NCI-H446 treated with DMSO at 0.1 percent for 48 hours (cell line): ENCODE data around the gene ALOX5AP.

Experiments
- DNase-seq: peaks from one replicate; lab custom pipeline; 2025; lab: John Stamatoyannopoulos, UW

ALOX5AP gene

GRCh38 chr13:30714629-30715371 lies 20.5 kb upstream of the ALOX5AP start:
- no peak for DNase-seq

DNA sequence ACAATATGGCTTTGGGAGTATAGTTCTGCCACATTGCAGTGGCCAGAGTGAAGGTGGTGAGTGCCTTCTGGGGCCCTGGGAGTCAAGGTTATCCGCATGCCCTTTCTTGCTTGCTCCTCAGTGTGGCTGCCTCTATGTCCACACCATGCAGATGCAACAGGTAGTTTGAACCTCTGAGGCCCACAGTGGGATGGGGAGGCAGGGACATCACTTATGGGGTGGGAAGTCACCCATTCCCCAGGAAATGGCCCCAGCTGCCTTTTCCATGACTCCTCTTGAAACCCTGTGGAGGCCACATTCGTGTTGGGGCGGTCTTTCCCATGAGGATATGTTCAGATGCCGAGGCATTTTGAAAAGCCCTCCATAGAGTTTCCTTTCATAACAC lies 20.0 kb upstream of the ALOX5AP start:
- no peak for DNase-seq

- no peak for DNase-seq
Observed at GRCh38 chr13:30715837-30716236, 19.5 kb upstream of the ALOX5AP start.

- no peak for DNase-seq
Observed at GRCh38 chr13:30718661-30719524, 16.4 kb upstream of the ALOX5AP start.

- DNase-seq, result no peak
Observed at GRCh38 chr13:30719525-30719914, 15.8 kb upstream of the ALOX5AP start.

GRCh38 chr13:30720172-30720869 lies 15.0 kb upstream of the ALOX5AP start:
- DNase-seq, result no peak

GRCh38 chr13:30721936-30722335 lies 13.4 kb upstream of the ALOX5AP start:
- DNase-seq, result no peak

DNA sequence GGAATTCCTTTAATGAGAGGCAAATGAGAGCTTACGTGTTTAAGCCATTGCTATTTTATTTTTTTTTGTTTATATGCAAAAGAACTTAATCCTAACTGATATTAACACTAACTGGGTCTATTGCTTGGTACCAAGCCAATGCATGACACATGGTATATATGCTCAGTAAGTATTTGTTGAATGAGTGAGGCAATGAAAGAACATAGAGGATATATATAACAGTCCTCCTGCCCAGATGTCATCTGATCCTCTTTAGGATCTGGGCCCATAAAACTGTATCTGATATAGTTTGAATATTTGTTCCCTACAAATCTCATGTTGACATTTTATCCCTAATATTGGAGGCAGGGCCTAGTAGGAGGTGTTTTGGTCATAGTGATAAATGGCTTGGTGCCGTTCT lies 13.0 kb upstream of the ALOX5AP start:
- DNase-seq, result no peak

- DNase-seq, result no peak
Observed at GRCh38 chr13:30724778-30725177, 10.6 kb upstream of the ALOX5AP start.

DNA sequence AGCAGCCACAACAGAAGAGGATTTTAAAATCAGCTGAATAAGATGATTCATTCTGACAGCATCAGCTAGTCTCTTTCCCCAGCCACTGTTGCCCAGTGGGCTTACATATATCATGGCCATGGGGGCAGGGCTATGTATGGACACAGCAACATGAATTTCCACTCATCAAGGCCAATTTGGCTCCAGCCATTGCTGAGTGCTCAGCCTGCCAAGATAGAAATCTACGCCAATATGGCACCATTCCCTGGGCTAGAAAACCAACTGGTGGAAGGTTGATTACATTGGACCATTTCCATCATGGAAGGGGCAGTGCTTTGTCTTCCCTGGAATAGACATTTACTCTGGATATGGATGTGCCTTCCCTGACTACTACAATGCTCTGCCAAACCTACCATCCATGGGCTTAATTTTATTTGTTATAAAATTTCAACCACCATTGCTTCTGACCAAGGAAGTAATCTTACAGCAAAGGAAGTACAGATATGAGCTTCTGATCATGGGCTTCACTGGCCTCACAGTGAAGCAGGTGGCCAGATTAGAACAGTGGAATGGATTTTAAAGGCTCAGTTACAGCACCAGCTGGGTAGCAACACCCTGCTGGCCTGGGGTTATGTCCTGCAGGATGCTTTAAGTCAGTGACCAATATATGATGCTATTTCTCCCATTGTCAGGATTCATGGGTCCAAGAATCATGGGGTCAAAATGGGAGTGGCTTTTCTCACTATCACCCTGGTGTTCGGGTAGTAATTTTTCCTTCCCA lies 9.8 kb upstream of the ALOX5AP start:
- peak; percentile 91 for DNase-seq

GRCh38 chr13:30726192-30726591 lies 9.2 kb upstream of the ALOX5AP start:
- no peak for DNase-seq

DNA sequence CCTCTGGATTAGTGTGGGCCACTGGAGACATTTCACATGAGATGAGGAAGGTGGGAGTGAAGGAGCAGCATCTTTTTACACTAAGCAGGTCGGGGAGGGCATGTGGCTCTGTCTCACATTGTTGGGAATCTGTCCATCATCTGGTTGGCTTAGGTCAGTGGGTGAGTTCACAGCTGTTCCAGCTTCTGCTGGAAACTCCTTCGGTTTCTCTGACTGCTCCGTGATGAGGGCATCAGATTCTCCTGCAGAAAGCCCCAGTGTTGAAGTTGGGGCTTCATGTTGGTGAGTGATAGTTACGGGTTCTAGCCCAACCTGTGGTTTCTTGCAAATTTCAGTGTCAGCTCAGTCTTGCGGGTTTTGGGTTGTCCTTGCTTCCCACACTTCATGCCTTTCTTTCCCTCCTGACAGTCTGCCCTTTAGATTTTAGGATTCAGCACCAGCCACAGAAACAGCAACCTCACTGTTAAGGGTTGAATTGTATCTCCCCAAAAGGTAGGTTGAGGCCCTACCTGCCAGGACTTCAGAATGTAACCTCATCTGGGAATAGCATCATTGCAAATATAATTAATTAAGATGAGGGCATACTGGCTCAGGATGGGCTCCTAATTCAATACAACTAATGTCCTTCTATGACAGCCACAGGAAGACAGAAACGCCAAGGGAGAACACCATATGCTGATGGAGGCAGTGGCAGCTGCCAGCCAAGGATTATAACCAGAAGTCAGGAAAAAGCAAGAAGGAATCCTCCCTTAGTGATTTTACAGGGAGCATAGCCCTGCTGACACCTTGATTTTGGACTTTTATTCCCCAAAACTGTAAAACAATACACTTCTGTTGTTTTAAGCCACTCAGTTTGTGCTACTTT lies 7.6 kb upstream of the ALOX5AP start:
- DNase-seq, result no peak

DNA sequence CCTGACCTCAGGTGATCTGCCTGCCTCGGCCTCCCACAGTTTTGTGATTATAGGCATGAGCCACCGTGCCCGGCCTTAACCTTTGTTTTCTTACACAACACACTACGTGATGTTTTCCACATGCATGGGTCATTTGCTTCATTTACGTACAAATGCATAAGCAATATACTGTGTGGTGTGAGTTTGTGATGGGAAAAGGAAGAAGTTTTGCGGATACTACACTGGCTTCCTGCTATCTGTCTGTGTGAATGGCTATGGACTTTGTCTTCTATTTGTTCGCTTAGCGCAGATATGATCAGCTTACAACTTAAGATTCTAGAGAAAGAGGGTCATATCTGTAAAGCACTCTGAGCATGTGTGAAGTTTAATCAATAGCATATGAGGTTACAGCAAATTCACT lies 5.5 kb upstream of the ALOX5AP start:
- DNase-seq, result no peak

- peak; percentile 13 for DNase-seq
Observed at GRCh38 chr13:30730526-30730925, 4.8 kb upstream of the ALOX5AP start.

DNA sequence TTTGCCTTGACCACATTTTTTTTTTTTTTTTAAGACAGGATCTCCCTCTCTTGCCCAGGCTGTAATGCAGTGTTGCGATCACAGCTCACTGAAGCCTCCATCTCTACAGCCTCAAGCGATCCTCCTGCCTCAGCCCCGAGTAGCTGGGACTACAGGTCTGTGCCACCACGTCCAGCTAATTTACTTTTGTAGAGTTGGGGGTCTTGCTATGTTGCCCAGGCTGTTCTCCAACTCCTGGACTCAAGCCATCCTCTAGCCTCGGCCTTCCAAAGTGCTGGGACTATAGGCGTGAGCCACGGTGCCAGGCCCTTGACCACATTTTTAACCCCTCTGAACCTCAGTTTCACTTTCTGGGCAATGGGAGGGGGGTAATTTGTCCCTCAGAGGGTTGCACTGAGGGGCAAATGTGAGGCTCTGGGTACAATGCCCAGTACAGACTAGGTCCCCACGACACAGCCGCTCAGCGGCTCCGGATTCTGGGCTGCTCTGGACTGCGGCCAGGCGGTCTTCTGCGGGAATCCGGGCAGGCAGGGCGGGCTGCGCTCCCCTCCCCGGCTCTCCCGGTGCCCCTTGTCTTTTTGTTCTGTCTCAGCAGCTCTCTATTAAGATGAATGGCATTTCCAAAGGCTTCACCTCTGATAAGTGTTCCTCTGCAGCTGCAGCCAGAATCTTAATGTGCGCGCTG lies 3.8 kb upstream of the ALOX5AP start:
- DNase-seq, result no peak

DNA sequence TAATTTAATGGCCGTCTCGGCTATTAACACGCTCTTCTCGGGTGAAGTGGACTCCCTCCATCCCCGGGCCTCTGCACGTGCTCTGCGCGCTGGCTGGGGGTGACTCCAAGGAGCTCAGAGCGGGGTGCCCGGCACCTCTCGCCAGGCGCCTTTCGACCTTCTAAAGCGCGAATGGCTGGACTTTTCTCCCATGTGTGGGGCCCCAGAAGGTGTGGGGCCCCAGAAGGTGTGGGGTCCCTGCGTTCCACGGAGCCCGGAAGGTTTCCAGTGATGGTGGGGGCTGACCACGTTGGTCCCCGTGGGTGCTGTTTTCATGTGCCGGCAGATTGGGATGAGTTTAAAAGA lies 3.3 kb upstream of the ALOX5AP start:
- no peak for DNase-seq

GRCh38 chr13:30734439-30734838 lies 904 bp upstream of the ALOX5AP start:
- DNase-seq, result no peak

DNA sequence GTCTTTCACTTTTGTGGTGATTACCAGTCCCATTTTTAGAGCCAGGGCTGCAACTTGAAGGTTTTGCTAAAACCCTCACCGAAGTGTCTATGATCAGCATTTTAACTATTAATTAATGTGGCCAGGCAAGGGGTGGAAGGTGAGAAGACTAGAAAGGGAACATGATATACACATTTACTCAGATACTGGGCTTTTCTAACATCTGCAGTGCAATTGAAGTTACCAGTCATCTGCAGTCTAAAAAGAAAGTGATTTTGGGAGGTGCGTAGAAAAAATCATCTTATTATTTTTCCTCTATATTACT lies 481 bp downstream of the ALOX5AP start:
- DNase-seq, result no peak

DNA sequence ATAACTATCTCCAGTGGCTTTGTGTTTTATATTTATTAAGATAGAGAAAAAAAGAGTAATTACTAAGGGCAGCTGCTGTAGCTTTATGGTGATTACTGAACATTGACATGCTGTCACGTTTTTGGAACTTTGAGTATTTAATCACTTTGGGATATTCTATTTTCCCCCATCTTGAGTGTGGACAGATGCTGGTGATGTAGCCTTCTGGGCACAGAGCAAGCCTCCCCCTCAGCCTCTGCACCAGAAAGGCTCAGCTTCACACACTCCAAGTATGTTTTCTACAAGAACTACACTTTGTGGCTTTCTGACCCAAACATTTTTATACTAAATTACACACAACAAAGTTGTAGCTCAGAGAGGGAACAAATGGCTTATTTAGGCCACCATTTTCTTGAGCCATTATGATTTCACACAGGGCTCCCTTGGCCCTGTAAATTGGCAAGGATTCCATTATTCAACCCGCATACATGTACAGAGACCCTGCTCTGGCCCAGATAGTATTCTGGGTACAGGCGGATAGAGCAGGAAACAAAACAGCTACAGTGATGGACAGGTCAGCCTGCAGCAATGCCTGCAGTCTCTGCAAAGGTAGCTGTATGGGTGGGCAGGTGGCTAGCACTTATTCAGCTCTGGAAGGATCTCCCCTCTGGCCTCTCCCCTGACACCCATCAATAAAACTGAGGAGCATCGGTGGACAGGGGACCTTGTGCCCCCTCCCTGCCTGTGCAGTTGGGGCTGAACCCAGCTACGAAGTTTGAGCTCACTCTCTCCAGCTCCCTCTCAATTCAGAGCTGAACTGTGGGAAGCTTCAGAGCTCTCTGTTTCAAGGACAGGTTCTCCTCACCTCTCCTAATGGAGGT lies 1.3 kb downstream of the ALOX5AP start:
- DNase-seq, result no peak
